Measurements from ENCODE around the gene RTKN. TPM values are rescaled to one million over a fixed set of nuclear protein-coding genes. Genes with fewer than 3 reads are reported as not detected.
"Not testable (repeated sequence)": the region's sequence is repeated elsewhere in the genome, so short reads cannot be mapped to it uniquely, and the experiment has no call there.

The RTKN gene
- total RNA-seq, 2 donors from 2014 or later: 1.2 to 3.1 TPM

GRCh38 chr2:74471332-74472065 is 29.8 kb upstream of the RTKN start:
- peak overlapping the region; percentile 97 for H3K27ac Mint-ChIP-seq
- peaks cover 54% of the 10 kb centered on the region for H3K36me3 Mint-ChIP-seq (ENCODE audit: low read depth)
- ATAC-seq (replicated peaks): no peak
- no peaks in the 10 kb centered on the region for H3K27me3 Mint-ChIP-seq
- no peaks in the 10 kb centered on the region for H3K9me3 Mint-ChIP-seq
- peaks cover 9% of the 10 kb centered on the region for H3K4me1 Mint-ChIP-seq
- peak overlapping the region; percentile 98 for H3K4me3 Mint-ChIP-seq

GRCh38 chr2:74470742-74471141 is 29.0 kb upstream of the RTKN start:
- peak overlapping the region; percentile 98 for H3K4me3 Mint-ChIP-seq

GRCh38 chr2:74464406-74464805 is 22.7 kb upstream of the RTKN start:
- ATAC-seq (replicated peaks): no peak
- H3K36me3 Mint-ChIP-seq (ENCODE audit: low read depth): peaks cover 28% of the 10 kb centered on the region
- peaks cover 9% of the 10 kb centered on the region for H3K4me1 Mint-ChIP-seq
- no peaks in the 10 kb centered on the region for H3K9me3 Mint-ChIP-seq
- H3K4me3 Mint-ChIP-seq: peak overlapping the region; percentile 99
- peak overlapping the region; percentile 70 for H3K27ac Mint-ChIP-seq
- no peaks in the 10 kb centered on the region for H3K27me3 Mint-ChIP-seq

More at GRCh38 chr2:74470742-74471141, 29.0 kb upstream of the RTKN start:
- H3K27me3 Mint-ChIP-seq; ATAC-seq (replicated peaks); H3K4me1 Mint-ChIP-seq; H3K9me3 Mint-ChIP-seq: not testable (repeated sequence)
- H3K36me3 Mint-ChIP-seq (ENCODE audit: low read depth): peaks cover 52% of the 10 kb centered on the region
- peak overlapping the region; percentile 81 for H3K27ac Mint-ChIP-seq

GRCh38 chr2:74462786-74463105 is 21.0 kb upstream of the RTKN start:
- Mint-ChIP-seq H3K27me3 (no peaks in the 10 kb centered on the region), H3K27ac (peak overlapping the region; percentile 62), H3K36me3 (ENCODE audit: low read depth) (peaks cover 36% of the 10 kb centered on the region), H3K9me3 (no peaks in the 10 kb centered on the region), H3K4me1 (peaks cover 14% of the 10 kb centered on the region), H3K4me3 (peak overlapping the region; percentile 99)
- ATAC-seq (replicated peaks): no peak

- Mint-ChIP-seq H3K4me1 (peaks cover 16% of the 10 kb centered on the region), H3K36me3 (ENCODE audit: low read depth) (peaks cover 42% of the 10 kb centered on the region), H3K27me3 (no peaks in the 10 kb centered on the region), H3K4me3 (peak overlapping the region; percentile 99), H3K27ac (no peak overlapping the region), H3K9me3 (no peaks in the 10 kb centered on the region)
- no peak for ATAC-seq (replicated peaks)
These were observed 20.5 kb upstream of the RTKN start for GRCh38 chr2:74462054-74462785.

GRCh38 chr2:74461187-74462053 is 19.7 kb upstream of the RTKN start:
- H3K9me3 Mint-ChIP-seq: no peaks in the 10 kb centered on the region
- no peak overlapping the region for H3K4me3 Mint-ChIP-seq
- H3K27ac Mint-ChIP-seq: no peak overlapping the region
- peaks cover 23% of the 10 kb centered on the region for H3K4me1 Mint-ChIP-seq
- H3K36me3 Mint-ChIP-seq (ENCODE audit: low read depth): peaks cover 50% of the 10 kb centered on the region
- no peaks in the 10 kb centered on the region for H3K27me3 Mint-ChIP-seq
- no peak for ATAC-seq (replicated peaks)

- not testable (repeated sequence) for H3K9me3 Mint-ChIP-seq; H3K27me3 Mint-ChIP-seq; ATAC-seq (replicated peaks)
- H3K4me3 Mint-ChIP-seq: peak overlapping the region; percentile 100
- peaks cover 36% of the 10 kb centered on the region for H3K4me1 Mint-ChIP-seq
- peaks cover 58% of the 10 kb centered on the region for H3K36me3 Mint-ChIP-seq (ENCODE audit: low read depth)
- H3K27ac Mint-ChIP-seq: peak overlapping the region; percentile 43
These were observed 18.4 kb upstream of the RTKN start for GRCh38 chr2:74460187-74460586.

- Mint-ChIP-seq H3K36me3 (ENCODE audit: low read depth) (peaks cover 63% of the 10 kb centered on the region), H3K4me1 (peaks cover 41% of the 10 kb centered on the region), H3K27ac (peak overlapping the region; percentile 99), H3K4me3 (peak overlapping the region; percentile 100)
- not testable (repeated sequence) for H3K27me3 Mint-ChIP-seq; H3K9me3 Mint-ChIP-seq; ATAC-seq (replicated peaks)
These were observed 17.9 kb upstream of the RTKN start for GRCh38 chr2:74459503-74460118.

GRCh38 chr2:74458938-74459363 is 17.2 kb upstream of the RTKN start:
- Mint-ChIP-seq H3K4me1 (peaks cover 46% of the 10 kb centered on the region), H3K9me3 (no peaks in the 10 kb centered on the region), H3K27me3 (no peaks in the 10 kb centered on the region), H3K27ac (peak overlapping the region; percentile 99), H3K36me3 (ENCODE audit: low read depth) (peaks cover 65% of the 10 kb centered on the region), H3K4me3 (peak overlapping the region; percentile 100)
- no peak for ATAC-seq (replicated peaks)

GRCh38 chr2:74458132-74458937 is 16.6 kb upstream of the RTKN start, which contains the start of gene WBP1:
Gene WBP1 (plus strand): TSS chr2:74458438. CDS start chr2:74458603, 165 bp downstream.
- peak within 1 kb of the TSS; percentile 99 for H3K27ac Mint-ChIP-seq
- H3K36me3 Mint-ChIP-seq (ENCODE audit: low read depth): peaks cover 63% of the 10 kb centered on the region
- no peaks in the 10 kb centered on the region for H3K27me3 Mint-ChIP-seq
- peak; percentile 89 for ATAC-seq (replicated peaks)
- H3K4me3 Mint-ChIP-seq: peak within 1 kb of the TSS; percentile 100
- no peaks in the 10 kb centered on the region for H3K9me3 Mint-ChIP-seq
- peaks cover 45% of the 10 kb centered on the region for H3K4me1 Mint-ChIP-seq

- ATAC-seq (replicated peaks): peak; percentile 27
- peaks cover 46% of the 10 kb centered on the region for H3K4me1 Mint-ChIP-seq
These were observed 15.9 kb upstream of the RTKN start for GRCh38 chr2:74457549-74458131.

GRCh38 chr2:74457129-74457548 is 15.4 kb upstream of the RTKN start:
- Mint-ChIP-seq H3K4me1 (peaks cover 46% of the 10 kb centered on the region), H3K9me3 (no peaks in the 10 kb centered on the region)

More at GRCh38 chr2:74457549-74458131, 15.9 kb upstream of the RTKN start:
- no peaks in the 10 kb centered on the region for H3K27me3 Mint-ChIP-seq
- peaks cover 56% of the 10 kb centered on the region for H3K36me3 Mint-ChIP-seq (ENCODE audit: low read depth)
- no peaks in the 10 kb centered on the region for H3K9me3 Mint-ChIP-seq
- H3K4me3 Mint-ChIP-seq: peak overlapping the region; percentile 100
- peak overlapping the region; percentile 99 for H3K27ac Mint-ChIP-seq

More at GRCh38 chr2:74457129-74457548, 15.4 kb upstream of the RTKN start:
- ATAC-seq (replicated peaks): no peak
- H3K36me3 Mint-ChIP-seq (ENCODE audit: low read depth): peaks cover 51% of the 10 kb centered on the region
- H3K27ac Mint-ChIP-seq: peak overlapping the region; percentile 99
- no peaks in the 10 kb centered on the region for H3K27me3 Mint-ChIP-seq
- peak overlapping the region; percentile 100 for H3K4me3 Mint-ChIP-seq

Data from activated T-helper 17 cell treated with anti-CD3 and anti-CD28 coated beads, Interleukin-2, amount 50 U/mL, for 72 hours (primary cell).